Loucy (cell line): Measurements from ENCODE around the gene BPIFB3.

Experiments
- H2AFZ ChIP-seq: fragments of 200-600 bp; sonication (generic); 2 replicates; pipeline ENCODE4 v1.6.0; 2016; ENCODE audit warnings: antibody characterized with exemption, mild to moderate bottlenecking, low read length, moderate library complexity
- H3F3A ChIP-seq: fragments of 200-600 bp; 2 replicates; pipeline ENCODE4 v1.6.0; 2016; ENCODE audit warnings: antibody characterized with exemption, low read depth, mild to moderate bottlenecking
- H3K27me3 ChIP-seq: fragments of 200-600 bp; sonication (generic); 2 replicates; pipeline ENCODE4 v1.6.1; 2014; ENCODE audit warnings: low read length, mild to moderate bottlenecking; ENCODE audit not compliant: insufficient read depth, poor library complexity, severe bottlenecking
- H3K36me3 ChIP-seq: fragments of 200-600 bp; sonication (generic); 2 replicates; pipeline ENCODE4 v1.6.1; 2016; ENCODE audit warnings: low read length; ENCODE audit not compliant: insufficient read depth
- H3K4me1 ChIP-seq: fragments of 200-600 bp; sonication (generic); 2 replicates; pipeline ENCODE4 v1.5.1; 2014; ENCODE audit warnings: low read length, mild to moderate bottlenecking; ENCODE audit not compliant: insufficient read depth, poor library complexity, severe bottlenecking
- H3K4me2 ChIP-seq: fragments of 200-600 bp; sonication (generic); 2 replicates; pipeline ENCODE4 v1.6.0; 2014; ENCODE audit warnings: antibody characterized with exemption, low read length, low read depth, mild to moderate bottlenecking; ENCODE audit not compliant: poor library complexity, severe bottlenecking
- H3K4me3 ChIP-seq: fragments of 200-600 bp; sonication (generic); 2 replicates; pipeline ENCODE4 v1.5.1; 2014; ENCODE audit warnings: low read length, mild to moderate bottlenecking, mixed read lengths; ENCODE audit not compliant: poor library complexity, severe bottlenecking
- H3K79me2 ChIP-seq: fragments of 200-600 bp; sonication (generic); 2 replicates; pipeline ENCODE4 v1.6.1; 2014; ENCODE audit warnings: low read length; ENCODE audit not compliant: insufficient read depth
- H3K9ac ChIP-seq: fragments of 200-600 bp; sonication (generic); 2 replicates; pipeline ENCODE4 v1.6.0; 2014; ENCODE audit warnings: mild to moderate bottlenecking, low read depth, low read length, moderate library complexity; ENCODE audit not compliant: poor library complexity, severe bottlenecking
- H3K9me2 ChIP-seq: fragments of 200-600 bp; sonication (generic); replicated peaks from 2 replicates; pipeline ENCODE4 v1.6.1; 2016; ENCODE audit warnings: low read depth, low read length, mixed read lengths
- H3K9me3 ChIP-seq: fragments of 200-600 bp; sonication (generic); 2 replicates; pipeline ENCODE4 v1.6.1; 2014; ENCODE audit warnings: mild to moderate bottlenecking, antibody characterized with exemption, low read length, low read depth; ENCODE audit not compliant: insufficient read depth
- H4K20me1 ChIP-seq: fragments of 200-600 bp; sonication (generic); 2 replicates; pipeline ENCODE4 v1.6.0; 2014; ENCODE audit warnings: antibody characterized with exemption, low read length, mild to moderate bottlenecking; ENCODE audit not compliant: insufficient read depth, poor library complexity, severe bottlenecking
- EZH2phosphoT487 ChIP-seq: fragments of 200-600 bp; IDR thresholded peaks from 2 replicates; pipeline ENCODE4 v1.6.1; 2018; ENCODE audit warnings: antibody characterized with exemption, mild to moderate bottlenecking, moderate library complexity, borderline replicate concordance
- TF ChIP-seq, protein P1 (sequence below): fragments of 200-600 bp; sonication (generic); conservative IDR thresholded peaks from 2 replicates; pipeline ENCODE4 v1.5.1; 2014; ENCODE audit warnings: mild to moderate bottlenecking, antibody characterized with exemption, low read length

BPIFB3 gene

DNA sequence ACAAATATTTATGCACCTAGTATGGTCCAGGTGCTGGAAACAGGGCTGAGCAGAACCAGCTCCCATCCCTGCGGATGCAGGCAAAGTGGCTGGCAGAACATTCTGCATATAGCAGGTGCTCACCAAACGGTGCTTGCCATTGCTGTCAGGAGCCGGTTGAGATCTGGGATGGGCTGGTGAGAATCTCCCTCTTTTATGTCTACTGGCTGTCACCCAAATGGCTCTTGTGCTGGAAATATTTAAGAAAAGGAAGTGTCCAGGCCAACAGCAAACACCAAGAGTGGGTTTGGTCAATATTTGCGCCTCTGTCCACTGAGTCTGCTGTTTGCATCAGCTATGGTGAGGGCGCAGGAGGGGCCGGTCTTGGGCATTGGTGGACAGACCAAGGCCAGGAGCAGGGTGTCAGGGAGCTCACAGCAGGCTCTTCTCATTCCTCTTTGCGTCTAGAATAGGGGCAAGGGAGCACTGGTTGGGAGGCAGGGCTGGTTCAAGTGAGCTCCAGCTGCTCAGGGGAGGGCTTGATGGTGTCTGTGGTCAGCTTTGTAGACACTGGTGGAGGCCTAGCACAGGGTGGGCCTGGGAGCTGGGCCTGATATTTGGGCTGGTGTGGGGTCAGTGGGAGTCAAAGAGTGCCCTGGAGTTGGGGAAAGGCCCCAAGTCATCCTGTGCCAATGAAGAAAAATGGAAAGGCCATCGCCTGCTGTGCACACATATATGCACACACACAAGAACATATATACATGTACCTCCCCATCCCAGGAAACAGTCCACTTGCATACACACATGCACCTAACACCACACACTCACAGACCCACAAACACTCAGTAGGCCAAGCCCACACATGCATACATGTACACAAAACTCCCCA is 47.6 kb upstream of the BPIFB3 start:
- Histone ChIP-seq H3K4me1 (no peaks in the 10 kb centered on the region), H3K36me3 (no peaks in the 10 kb centered on the region), H3K9me2 (no peaks in the 10 kb centered on the region), H3K79me2 (no peaks in the 10 kb centered on the region), H3K4me2 (no peak overlapping the region), H3F3A (no peaks in the 10 kb centered on the region), H3K9ac (no peak overlapping the region), H3K4me3 (no peak overlapping the region), H3K27me3 (no peaks in the 10 kb centered on the region), H4K20me1 (no peaks in the 10 kb centered on the region), H3K9me3 (peaks cover 5% of the 10 kb centered on the region; the same call in 1 of the 2 replicates), H2AFZ (no peak overlapping the region)
- TF ChIP-seq EZH2phosphoT487 = no peak
- TF ChIP-seq, protein P1, sequence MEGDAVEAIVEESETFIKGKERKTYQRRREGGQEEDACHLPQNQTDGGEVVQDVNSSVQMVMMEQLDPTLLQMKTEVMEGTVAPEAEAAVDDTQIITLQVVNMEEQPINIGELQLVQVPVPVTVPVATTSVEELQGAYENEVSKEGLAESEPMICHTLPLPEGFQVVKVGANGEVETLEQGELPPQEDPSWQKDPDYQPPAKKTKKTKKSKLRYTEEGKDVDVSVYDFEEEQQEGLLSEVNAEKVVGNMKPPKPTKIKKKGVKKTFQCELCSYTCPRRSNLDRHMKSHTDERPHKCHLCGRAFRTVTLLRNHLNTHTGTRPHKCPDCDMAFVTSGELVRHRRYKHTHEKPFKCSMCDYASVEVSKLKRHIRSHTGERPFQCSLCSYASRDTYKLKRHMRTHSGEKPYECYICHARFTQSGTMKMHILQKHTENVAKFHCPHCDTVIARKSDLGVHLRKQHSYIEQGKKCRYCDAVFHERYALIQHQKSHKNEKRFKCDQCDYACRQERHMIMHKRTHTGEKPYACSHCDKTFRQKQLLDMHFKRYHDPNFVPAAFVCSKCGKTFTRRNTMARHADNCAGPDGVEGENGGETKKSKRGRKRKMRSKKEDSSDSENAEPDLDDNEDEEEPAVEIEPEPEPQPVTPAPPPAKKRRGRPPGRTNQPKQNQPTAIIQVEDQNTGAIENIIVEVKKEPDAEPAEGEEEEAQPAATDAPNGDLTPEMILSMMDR = no peak

DNA sequence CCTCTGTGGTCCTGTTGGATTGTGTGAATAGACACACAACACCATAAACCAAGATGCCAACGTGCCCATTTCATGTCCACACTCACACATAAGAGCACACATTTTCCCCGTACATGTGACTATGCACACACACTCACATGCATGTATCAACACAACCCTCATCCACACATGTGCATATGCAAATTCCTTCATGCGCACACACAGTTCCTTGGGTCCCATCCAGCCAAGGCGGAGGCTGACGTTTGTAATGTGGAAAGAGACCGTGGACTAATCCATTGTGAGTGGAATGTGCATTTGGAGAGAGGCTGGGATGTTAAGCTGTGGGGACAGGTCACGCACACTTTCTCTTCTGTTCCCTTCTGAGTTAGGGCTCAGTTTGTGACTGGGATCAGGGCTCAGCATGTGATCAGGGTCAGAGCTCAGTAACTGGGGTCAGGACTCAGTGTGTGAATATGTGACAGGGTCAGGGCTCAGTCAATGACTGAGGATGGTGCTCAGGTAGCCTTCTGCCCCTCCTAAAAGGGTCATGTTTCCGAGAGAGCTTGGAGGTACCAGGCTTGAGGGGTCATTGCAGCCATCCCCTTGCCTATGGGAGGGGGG is 46.8 kb upstream of the BPIFB3 start:
- H3K4me3 ChIP-seq = no peak overlapping the region
- no peak overlapping the region for H3K4me2 ChIP-seq
- H3K4me1 ChIP-seq = no peaks in the 10 kb centered on the region
- no peaks in the 10 kb centered on the region for H3K79me2 ChIP-seq
- no peaks in the 10 kb centered on the region for H3K36me3 ChIP-seq
- H4K20me1 ChIP-seq = no peaks in the 10 kb centered on the region
- no peak overlapping the region for H2AFZ ChIP-seq
- H3K9me3 ChIP-seq = peaks cover 5% of the 10 kb centered on the region; the same call in 1 of the 2 replicates
- TF ChIP-seq, protein P1 = no peak
- TF ChIP-seq EZH2phosphoT487 = no peak
- H3K27me3 ChIP-seq = no peaks in the 10 kb centered on the region
- H3F3A ChIP-seq = no peaks in the 10 kb centered on the region
- H3K9me2 ChIP-seq = no peaks in the 10 kb centered on the region
- H3K9ac ChIP-seq = no peak overlapping the region

DNA sequence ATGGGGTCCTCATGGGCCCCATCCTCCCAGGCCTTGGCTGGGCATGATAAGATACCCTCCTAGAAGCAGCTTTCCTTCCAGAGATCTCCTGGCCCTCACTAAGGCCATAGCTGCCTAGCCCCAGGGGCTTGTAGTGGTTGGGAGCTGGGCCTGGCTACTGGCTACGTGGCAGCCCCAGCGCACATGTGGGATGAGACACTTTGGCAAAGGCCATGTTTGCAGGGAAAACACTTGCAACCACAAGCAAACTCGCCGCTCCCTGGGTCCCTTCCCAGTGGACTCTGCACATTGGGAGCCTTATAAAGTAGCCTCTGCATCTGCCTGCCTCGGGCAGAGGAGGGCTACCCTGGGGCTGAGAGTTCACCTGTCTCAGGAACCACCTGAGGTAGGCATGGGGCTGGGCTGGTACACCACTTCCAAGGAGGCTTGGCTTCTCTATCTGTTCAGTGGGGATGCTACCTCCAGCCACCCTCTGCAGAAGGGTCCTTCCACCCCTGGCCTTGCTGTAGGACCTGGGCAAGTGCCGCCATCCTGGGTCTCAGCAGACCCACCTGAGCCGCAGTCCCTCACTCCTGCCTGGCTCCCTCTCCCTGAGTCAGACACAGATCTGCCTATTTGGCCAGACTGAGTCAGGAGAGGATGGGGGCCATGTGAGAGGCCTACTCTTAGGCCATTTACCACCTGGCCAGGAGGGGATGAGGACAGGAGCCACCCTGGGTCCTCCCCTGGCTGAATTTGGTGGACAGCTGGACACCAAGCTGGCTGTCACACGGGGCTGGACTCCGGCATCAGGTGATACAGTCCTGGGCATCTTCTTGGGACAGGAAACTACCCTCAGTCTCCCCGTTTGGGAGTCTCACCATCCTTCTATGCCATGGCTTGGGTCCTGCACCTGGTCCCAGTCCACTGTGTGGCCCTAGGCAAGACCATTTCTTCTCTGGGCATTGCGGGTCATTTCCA is 46.0 kb upstream of the BPIFB3 start, which contains the start of gene BPIFB2:
Gene BPIFB2 (plus strand): TSS at position 329 of the 960 bp plus-strand sequence. CDS start 871 bp downstream, outside the sequence.
- Histone ChIP-seq H2AFZ (no peak within 1 kb of the TSS), H4K20me1 (no peaks in the 10 kb centered on the region), H3K36me3 (no peaks in the 10 kb centered on the region), H3K27me3 (no peaks in the 10 kb centered on the region), H3K9ac (no peak within 1 kb of the TSS), H3F3A (no peaks in the 10 kb centered on the region), H3K9me3 (peaks cover 5% of the 10 kb centered on the region; the same call in 1 of the 2 replicates), H3K4me3 (no peak within 1 kb of the TSS), H3K79me2 (no peaks in the 10 kb centered on the region), H3K4me2 (no peak within 1 kb of the TSS), H3K9me2 (no peaks in the 10 kb centered on the region), H3K4me1 (no peaks in the 10 kb centered on the region)
- TF ChIP-seq EZH2phosphoT487 = no peak
- TF ChIP-seq, protein P1 = no peak
